ENCODE measurements around the gene ENTPD6.

ENTPD6 gene

DNA sequence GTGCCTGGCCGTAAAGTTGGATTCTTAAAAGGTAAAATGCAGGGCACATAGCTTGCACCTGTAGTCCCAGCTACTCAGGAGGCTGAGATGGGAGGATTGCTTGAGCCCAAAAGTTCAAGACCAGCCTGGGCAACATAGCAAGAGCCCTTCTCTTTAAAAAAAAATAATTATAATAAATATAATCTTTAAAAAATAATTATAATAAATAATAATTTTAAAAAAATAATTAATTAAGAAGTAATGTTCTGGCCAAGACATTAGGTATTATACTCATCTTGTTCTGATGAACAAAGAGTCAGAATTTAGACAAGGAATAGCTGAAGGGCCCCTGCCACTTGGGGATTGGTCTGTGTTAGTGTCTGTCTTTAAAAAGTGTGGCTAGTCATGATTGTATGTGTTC lies 13.9 kb downstream of the ENTPD6 start:
- no peak for DNase-seq (ENCODE audit: low spot score)

DNA sequence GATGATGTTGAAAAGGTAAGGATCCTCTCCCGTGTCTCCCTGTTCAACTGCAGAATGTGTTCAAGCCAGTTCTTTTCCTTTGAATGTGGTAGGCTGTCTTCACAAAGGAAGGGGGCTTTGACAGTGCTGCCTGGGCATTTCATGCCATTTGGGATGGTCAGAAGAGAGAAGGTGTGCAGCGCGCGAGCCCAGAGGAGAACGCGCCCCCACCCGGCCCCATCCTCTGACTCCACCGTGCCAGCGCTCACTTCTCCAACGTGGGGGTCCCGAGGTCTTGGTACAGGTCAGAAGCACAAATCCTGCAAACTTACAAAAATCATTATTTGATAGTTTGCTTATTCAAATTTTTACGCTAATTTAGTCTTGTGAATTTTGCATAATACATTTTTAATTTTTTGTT lies 14.4 kb downstream of the ENTPD6 start:
- DNase-seq (ENCODE audit: low spot score), result no peak

GRCh38 chr20:25211273-25211672 lies 15.8 kb downstream of the ENTPD6 start:
- DNase-seq (ENCODE audit: low spot score), result no peak

DNA sequence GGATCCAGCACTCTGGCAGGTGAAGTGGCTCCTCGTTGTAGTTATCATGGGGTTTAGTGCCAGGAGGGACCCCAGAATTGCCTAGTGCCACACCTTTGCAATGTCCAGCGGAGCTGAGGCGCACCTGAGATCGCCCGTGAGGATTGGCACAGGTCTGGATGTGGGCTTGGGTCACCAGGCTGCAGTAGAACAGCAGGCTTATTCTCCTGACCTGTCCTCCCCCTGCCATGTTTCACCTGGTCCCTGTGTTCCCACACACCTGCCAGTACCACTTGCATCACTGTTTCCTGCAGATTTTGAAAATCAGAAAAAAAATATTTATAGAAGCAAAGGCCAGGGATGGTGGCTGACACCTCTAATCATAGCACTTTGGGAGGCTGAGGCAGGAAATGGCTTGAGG lies 16.7 kb downstream of the ENTPD6 start:
- no peak for DNase-seq (ENCODE audit: low spot score)

- no peak for DNase-seq (ENCODE audit: low spot score)
These were observed 18.3 kb downstream of the ENTPD6 start for GRCh38 chr20:25213566-25214425.

DNA sequence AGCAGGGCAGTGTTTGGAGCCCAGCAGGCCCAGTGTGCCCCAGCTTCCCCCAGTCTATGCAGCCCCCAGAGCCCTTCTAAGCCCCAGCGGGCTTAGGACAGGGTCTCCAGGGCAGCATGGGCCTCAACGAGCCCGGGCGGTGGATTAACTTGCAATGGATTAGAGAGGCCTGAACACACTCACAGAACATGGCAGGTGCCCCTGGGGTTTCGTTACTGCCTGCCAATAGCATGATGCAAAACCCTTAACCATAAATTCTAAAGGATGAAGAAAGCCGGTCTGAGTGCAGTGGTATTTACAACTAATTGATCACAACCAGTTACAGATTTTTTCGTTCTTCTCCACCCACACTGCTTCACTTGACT lies 18.9 kb downstream of the ENTPD6 start:
- DNase-seq (ENCODE audit: low spot score), result no peak

DNA sequence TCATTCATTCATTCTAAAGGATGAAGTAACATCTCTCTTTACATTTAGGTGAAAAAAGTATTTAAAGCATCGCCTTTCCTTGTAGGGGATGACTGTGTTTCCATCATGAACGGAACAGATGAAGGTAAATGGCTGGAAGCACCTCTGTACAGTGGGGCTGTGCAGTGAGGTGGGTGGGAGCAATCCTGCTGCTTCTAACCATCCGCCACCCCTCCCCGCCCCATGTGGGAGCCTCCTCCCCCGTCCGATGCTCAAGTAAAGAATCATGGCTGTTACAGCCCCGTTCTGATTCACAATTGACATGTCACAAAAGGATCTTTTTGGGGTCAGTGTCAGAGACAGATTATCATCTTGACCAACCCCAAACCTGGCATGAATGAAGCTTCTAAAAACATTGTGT lies 19.3 kb downstream of the ENTPD6 start:
- no peak for DNase-seq (ENCODE audit: low spot score)

GRCh38 chr20:25215521-25215920 lies 20.0 kb downstream of the ENTPD6 start:
- DNase-seq (ENCODE audit: low spot score), result no peak

- DNase-seq (ENCODE audit: low spot score), result no peak
These were observed 20.9 kb downstream of the ENTPD6 start for GRCh38 chr20:25216199-25216945.

DNA sequence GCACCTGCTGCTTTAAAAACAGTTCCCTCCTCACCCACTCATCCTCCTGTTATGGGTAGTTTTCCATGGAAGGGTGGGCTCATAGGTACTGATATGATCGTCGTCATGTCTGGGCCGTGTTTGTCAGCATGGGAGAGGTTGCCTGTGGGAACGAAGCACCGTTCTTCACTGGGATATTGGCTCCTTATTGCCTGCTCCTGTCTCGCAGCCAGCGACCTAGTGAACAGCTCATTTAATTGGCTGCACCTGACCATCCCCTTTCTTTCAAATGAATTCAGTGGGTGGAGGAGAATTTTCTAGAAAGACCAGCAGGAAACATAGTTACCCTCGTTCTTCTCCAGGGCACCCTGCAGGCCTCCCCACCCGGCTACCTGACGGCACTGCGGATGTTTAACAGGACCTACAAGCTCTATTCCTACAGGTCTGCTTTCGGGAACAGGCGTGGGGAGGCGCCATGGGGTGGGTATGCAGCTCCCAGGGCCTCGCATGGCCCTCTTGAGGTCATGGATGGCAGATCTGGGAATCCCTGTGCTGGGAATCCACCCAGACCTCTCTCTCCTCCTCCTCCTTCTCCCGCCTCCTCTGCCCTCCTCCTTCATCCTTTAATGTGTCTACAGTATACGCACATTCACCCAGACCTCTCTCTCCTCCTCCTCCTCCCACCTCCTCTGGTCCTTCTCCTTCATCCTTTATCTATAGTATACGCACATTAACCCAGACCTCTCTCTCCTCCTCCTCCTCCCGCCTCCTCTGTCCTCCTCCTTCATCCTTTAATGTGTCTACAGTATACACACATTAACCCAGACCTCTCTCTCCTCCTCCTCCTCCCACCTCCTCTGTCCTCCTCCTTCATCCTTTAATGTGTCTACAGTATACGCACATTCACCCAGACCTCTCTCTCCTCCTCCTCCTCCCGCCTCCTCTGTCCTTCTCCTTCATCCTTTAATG lies 21.9 kb downstream of the ENTPD6 start:
- no peak for DNase-seq (ENCODE audit: low spot score)

- no peak for DNase-seq (ENCODE audit: low spot score)
These were observed 22.6 kb downstream of the ENTPD6 start for GRCh38 chr20:25218109-25218486.

GRCh38 chr20:25218492-25218891 lies 23.0 kb downstream of the ENTPD6 start:
- DNase-seq (ENCODE audit: low spot score), result no peak

DNA sequence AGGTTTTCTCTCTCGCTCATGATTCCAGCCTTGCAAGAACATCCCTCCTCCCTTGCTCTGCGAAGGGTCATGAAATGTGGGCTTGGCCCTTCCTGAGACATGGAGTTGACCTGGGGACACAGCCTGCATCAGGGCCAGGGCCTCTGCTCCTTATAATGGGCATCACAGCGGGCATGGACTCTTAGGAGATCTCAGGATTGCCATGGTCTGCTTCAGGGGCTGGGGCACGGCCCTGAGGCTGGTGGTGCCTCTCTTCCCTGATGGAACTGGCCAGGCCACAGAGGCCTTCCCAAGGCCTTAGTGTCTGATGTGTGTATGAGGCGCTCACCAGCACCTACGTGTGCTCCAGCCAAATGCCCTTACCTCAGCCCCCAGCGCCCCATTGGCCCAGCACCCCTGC lies 23.9 kb downstream of the ENTPD6 start:
- no peak for DNase-seq (ENCODE audit: low spot score)

DNA sequence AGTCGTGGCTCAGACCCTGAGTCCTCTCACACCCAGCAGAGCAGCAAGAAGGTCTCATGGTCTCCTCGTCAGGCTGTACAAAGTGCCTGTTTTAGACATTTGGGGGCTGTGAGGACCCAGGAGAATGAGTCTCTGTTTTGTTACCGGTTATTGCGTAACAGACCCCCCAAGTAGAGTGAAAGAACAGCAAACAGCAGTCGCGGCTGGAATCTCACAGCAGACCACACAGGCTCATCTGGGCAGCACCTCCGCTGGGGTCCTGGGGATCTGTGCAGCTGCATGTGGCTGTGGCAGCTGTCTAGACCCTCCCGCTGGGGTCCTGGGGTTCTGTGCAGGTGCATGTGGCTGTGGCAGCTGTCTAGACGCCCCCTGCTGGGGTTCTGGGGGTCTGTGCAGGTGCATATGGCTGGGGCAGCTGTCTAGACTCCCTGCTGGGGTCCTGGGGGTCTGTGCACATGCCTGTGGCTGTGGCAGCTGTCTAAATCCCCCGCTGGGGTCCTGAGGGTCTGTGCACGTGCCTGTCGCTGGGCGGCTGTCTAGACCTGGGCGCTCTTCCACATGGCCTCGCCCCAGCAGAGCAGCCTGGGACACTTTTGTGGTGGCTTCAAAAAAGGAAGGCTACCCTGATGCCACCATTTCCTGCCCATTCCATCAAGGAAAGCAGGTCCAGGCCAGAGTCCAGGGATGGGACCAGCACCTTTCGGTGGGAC lies 24.7 kb downstream of the ENTPD6 start:
- DNase-seq (ENCODE audit: low spot score), result no peak

DNA sequence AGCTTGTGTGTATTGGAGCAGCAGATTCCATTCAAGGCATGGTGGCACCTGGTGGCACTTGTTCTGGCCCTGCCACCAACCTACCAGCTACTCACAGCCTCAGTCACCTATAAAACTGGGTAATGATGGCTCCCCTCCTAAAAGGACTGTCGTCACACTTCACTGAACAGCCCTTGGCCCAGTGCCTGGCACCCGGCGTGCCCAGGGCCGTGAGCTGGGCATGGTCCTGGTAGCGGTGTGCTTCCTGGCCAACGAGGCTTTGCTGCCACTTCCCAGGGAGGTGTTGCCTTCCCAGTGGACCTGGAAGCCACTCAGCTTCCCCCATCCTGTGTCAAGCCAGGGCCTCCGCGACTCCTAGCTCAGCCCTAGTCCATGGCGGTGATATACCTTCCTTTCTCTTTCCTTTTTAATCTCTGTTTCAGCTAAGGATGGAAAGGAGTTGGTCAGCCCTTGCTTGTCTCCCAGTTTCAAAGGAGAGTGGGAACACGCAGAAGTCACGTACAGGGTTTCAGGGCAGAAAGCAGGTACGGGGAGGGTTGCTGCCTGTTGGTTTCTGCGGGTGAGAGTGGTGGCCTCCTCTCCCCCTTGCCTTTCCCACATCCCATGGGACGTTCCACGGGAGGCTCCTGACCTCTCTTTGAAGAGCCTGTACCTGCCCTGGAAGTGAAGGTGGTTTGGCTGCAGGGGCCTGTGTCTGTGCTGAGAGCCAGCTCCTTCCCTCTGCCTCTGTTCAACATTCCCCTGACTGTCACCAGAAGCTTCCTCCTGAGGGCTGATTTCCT lies 25.5 kb downstream of the ENTPD6 start:
- DNase-seq (ENCODE audit: low spot score), result no peak

DNA sequence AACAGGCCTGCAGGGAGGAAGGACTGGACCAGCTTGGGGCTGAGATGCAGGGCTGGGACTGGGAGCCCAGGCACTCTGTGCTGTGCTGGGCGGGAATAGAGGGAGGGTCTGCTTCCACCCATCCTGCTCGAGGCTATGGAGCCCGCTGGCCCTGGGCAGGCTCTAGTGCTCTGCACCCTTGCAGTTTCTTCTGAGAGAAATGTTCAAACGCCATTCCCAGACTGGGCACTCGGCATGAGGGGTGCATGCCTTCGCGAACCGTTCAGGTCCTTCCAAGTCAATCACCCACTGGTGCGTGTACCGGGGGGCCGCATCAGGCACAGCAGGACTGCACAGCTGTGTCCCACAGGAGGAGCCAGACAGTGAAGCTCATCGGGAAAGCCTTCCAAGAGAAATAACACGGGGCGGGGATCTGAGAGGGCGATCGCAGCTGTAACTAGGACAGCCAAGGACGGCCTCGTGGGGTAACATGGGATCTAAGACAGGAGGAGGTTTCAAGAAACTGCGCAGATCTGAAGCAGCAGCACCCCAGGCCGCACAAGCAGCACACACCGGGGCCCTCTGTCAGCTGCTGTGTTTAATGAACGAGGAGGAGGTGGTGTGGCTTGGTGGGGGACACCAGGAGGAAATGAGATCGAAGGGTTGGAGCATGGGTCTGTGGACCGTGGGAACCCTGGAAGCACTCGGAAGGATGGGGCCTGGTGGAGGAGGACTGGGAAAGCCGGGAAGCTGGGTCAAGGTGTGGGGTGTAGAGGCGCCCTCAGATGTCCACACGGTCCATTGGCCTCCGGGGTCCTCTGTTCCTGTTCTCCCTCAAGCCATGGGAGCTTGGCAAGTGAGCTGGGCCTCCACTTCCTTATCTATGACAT lies 26.3 kb downstream of the ENTPD6 start:
- DNase-seq (ENCODE audit: low spot score), result no peak

DNA sequence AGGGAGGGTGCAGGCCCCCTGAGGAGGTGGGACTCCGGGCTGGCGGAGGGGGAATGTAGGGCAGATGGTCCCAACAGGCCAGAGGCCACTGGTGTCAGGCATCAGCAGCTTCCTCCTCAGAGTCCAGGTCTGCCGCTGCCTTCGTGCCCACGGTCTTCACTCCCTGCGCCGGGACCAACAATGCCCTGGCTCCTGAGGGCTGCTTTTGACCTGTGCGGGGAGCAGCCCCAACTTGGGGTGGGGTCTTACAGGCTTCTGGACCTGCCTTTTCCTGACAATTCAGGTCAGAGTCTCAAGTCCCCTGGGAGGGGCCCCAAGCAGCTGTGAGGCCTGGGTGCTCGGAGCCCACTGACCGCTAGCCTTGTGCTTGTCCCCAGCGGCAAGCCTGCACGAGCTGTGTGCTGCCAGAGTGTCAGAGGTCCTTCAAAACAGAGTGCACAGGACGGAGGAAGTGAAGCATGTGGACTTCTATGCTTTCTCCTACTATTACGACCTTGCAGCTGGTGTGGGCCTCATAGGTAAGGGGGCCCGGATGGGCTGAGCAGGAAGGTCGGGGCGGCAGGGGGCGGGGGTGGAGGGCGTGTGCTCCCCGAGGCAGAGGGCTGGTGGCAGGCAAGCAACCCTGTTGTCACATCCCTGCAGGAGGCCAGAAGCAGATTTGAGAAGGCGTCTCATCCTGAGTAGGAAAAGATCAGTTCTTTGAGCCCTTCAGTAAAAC lies 27.1 kb downstream of the ENTPD6 start:
- no peak for DNase-seq (ENCODE audit: low spot score)

- DNase-seq (ENCODE audit: low spot score), result peak; percentile 91
These were observed 27.7 kb downstream of the ENTPD6 start for GRCh38 chr20:25223179-25223661.
